C1 segment of cervical spinal cord (tissue), 14 donors: ENCODE results near the gene KRTCAP2.
"Not testable (repeated sequence)": the region's sequence is repeated elsewhere in the genome, so short reads cannot be mapped to it uniquely, and the experiment has no call there.

Experiments used
- DNase-seq, 14 donors: peaks; one replicate each; lab custom pipeline; 2025; lab: John Stamatoyannopoulos, UW

KRTCAP2 gene

GRCh38 chr1:155169541-155169940 lies 3.6 kb downstream of the KRTCAP2 start:
- no peak for DNase-seq

GRCh38 chr1:155168456-155169210 lies 4.5 kb downstream of the KRTCAP2 start:
- DNase-seq = no peak

GRCh38 chr1:155168105-155168445 lies 5.0 kb downstream of the KRTCAP2 start:
- DNase-seq = not testable (repeated sequence)

GRCh38 chr1:155167166-155168104 lies 5.7 kb downstream of the KRTCAP2 start:
- DNase-seq = peak in 12 of 14 donors; percentile 45 to 86 (median 79)

- DNase-seq = peak in 6 of 14 donors; percentile 21 to 57 (median 42)
Measured at GRCh38 chr1:155166471-155167165, 6.5 kb downstream of the KRTCAP2 start.

- DNase-seq = no peak
Measured at GRCh38 chr1:155166051-155166470, 7.0 kb downstream of the KRTCAP2 start.

- not testable (repeated sequence) for DNase-seq
Measured at GRCh38 chr1:155164625-155165024, 8.5 kb downstream of the KRTCAP2 start.

GRCh38 chr1:155163785-155164184 lies 9.3 kb downstream of the KRTCAP2 start:
- DNase-seq = not testable (repeated sequence)

GRCh38 chr1:155162631-155163030 lies 10.5 kb downstream of the KRTCAP2 start:
- DNase-seq = not testable (repeated sequence)

- no peak for DNase-seq
Measured at GRCh38 chr1:155160128-155160527, 13.0 kb downstream of the KRTCAP2 start.

- DNase-seq = no peak
Measured at GRCh38 chr1:155158991-155159390, 14.1 kb downstream of the KRTCAP2 start.

- DNase-seq = not testable (repeated sequence)
Measured at GRCh38 chr1:155155996-155156643, 17.0 kb downstream of the KRTCAP2 start.

GRCh38 chr1:155145491-155145890 lies 27.6 kb downstream of the KRTCAP2 start:
- no peak for DNase-seq

- no peak for DNase-seq
Measured at GRCh38 chr1:155141749-155142148, 31.4 kb downstream of the KRTCAP2 start.

- no peak for DNase-seq
Measured at GRCh38 chr1:155140630-155140953, 32.5 kb downstream of the KRTCAP2 start.

- peak; percentile 47 to 89 (median 82) for DNase-seq
Measured at GRCh38 chr1:155139895-155140629, 33.0 kb downstream of the KRTCAP2 start, which contains the start of gene DPM3. Gene DPM3, minus strand, starts transcription at chr1:155140531. Its CDS starts 291 bp downstream, at chr1:155140240.

GRCh38 chr1:155137154-155137949 lies 35.8 kb downstream of the KRTCAP2 start:
- DNase-seq = no peak

- no peak for DNase-seq
Measured at GRCh38 chr1:155136748-155137147, 36.4 kb downstream of the KRTCAP2 start.

- DNase-seq = peak; percentile 53 to 92 (median 86)
Measured at GRCh38 chr1:155135415-155136028, 37.6 kb downstream of the KRTCAP2 start, which contains the start of gene SLC50A1. Gene SLC50A1, plus strand, starts transcription at chr1:155135852. Its CDS starts 60 bp downstream, at chr1:155135912.
